Superior temporal gyrus (tissue), 1 donor: ENCODE data around the gene SND1.
"Not testable (repeated sequence)": the region's sequence is repeated elsewhere in the genome, so short reads cannot be mapped to it uniquely, and the experiment has no call there.

ENCODE experiments used
- DNase-seq: peaks from one replicate; pipeline ENCODE4 v3.0.0-alpha.2; 2016; ENCODE audit errors: extremely low spot score

Gene SND1

GRCh38 chr7:127828843-127829500 is 177.0 kb downstream of the SND1 start:
- DNase-seq: no peak

- no peak for DNase-seq
Observed at GRCh38 chr7:127831318-127832219, 179.6 kb downstream of the SND1 start.

GRCh38 chr7:127832592-127832991 is 180.6 kb downstream of the SND1 start:
- DNase-seq: no peak

- DNase-seq: no peak
Observed at GRCh38 chr7:127833641-127834040, 181.6 kb downstream of the SND1 start.

- DNase-seq: no peak
Observed at GRCh38 chr7:127835679-127836078, 183.7 kb downstream of the SND1 start.

GRCh38 chr7:127837816-127838410 is 185.9 kb downstream of the SND1 start:
- not testable (repeated sequence) for DNase-seq

GRCh38 chr7:127838816-127839415 is 186.9 kb downstream of the SND1 start:
- DNase-seq: peak; percentile 49

GRCh38 chr7:127840226-127840951 is 188.4 kb downstream of the SND1 start:
- no peak for DNase-seq

- DNase-seq: no peak
Observed at GRCh38 chr7:127844165-127844564, 192.2 kb downstream of the SND1 start.

GRCh38 chr7:127844707-127845331 is 192.8 kb downstream of the SND1 start:
- DNase-seq: no peak

- DNase-seq: no peak
Observed at GRCh38 chr7:127845522-127846214, 193.7 kb downstream of the SND1 start.

- DNase-seq: no peak
Observed at GRCh38 chr7:127847641-127848040, 195.6 kb downstream of the SND1 start.

- no peak for DNase-seq
Observed at GRCh38 chr7:127848241-127848640, 196.2 kb downstream of the SND1 start.

- no peak for DNase-seq
Observed at GRCh38 chr7:127850195-127850594, 198.2 kb downstream of the SND1 start.

GRCh38 chr7:127854383-127854782 is 202.4 kb downstream of the SND1 start:
- no peak for DNase-seq

GRCh38 chr7:127857464-127857841 is 205.5 kb downstream of the SND1 start:
- DNase-seq: no peak

GRCh38 chr7:127858091-127858914 is 206.3 kb downstream of the SND1 start:
- no peak for DNase-seq

- DNase-seq: no peak
Observed at GRCh38 chr7:127858915-127859189, 206.9 kb downstream of the SND1 start.

- no peak for DNase-seq
Observed at GRCh38 chr7:127859330-127859729, 207.3 kb downstream of the SND1 start.

- no peak for DNase-seq
Observed at GRCh38 chr7:127862525-127862924, 210.5 kb downstream of the SND1 start.
